Left ventricle myocardium superior (tissue), 1 donor: Measurements from ENCODE around the gene OR14J1. TPM values are rescaled to one million over a fixed set of nuclear protein-coding genes. Genes with fewer than 3 reads are reported as not detected.
"Not testable (repeated sequence)": the region's sequence is repeated elsewhere in the genome, so short reads cannot be mapped to it uniquely, and the experiment has no call there.

Source experiments
- ATAC-seq: fragments of 200-7000 bp; cut with Tn5 transposase; one replicate; pipeline ENCODE4 v1.9.1; 2020; ENCODE audit warnings: mild to moderate bottlenecking, moderate library complexity
- DNase-seq: peaks from one replicate; pipeline ENCODE4 v3.0.0-alpha.2; 2020
- intact Hi-C: fragments of 100-400 bp; cut with micrococcal nuclease; formaldehyde crosslinking; loops from one replicate; pipeline ENCODE4 v1.11.0; 2022
- long read RNA-seq: library from polyadenylated mRNA; unstranded; transcript quantifications from one replicate; pipeline ENCODE4 v2.0.0, GENCODE V29; 2021
- total RNA-seq: library from RNA; stranded (reverse); fragmentation: NEBNext Ultra II Directional; extraction: Animal tissue kit (Norgen Biotek cat#: 25700); gene quantifications from one replicate; pipeline ENCODE4 v1.2.1, GENCODE V29; 2021
- donor health status: DM: no; HTN: yes; CAD: no; lungs with severe emphysema.

The OR14J1 gene, protein sequence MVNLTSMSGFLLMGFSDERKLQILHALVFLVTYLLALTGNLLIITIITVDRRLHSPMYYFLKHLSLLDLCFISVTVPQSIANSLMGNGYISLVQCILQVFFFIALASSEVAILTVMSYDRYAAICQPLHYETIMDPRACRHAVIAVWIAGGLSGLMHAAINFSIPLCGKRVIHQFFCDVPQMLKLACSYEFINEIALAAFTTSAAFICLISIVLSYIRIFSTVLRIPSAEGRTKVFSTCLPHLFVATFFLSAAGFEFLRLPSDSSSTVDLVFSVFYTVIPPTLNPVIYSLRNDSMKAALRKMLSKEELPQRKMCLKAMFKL
- not detected for total RNA-seq
- long read RNA-seq, result 0 reads

DNA sequence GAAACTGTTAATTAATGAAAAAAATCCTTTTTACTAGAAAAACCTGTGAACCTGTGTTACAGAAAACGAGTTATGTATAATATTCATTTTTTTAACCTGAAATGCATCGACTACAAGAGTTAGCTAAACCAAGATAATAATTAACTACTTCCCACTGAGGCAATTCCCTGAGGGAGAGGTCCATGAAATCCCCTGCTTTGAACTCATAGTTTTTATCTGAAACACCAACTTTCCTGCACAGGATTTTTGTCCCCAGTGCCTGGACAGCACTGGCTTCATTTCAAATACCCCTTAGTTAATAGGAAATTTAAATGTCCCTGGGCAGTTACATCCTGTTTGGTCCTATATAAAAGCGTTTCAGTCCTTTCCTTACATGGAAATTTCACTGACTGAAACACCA, at the start of gene OR14J1:
TSS of gene OR14J1 (plus strand) at position 386 of the 400 bp plus-strand sequence. CDS start 4,989 bp downstream, outside the sequence.
- no peak for DNase-seq
- intact Hi-C loops, result no loop called here
- ATAC-seq, result no peak

DNA sequence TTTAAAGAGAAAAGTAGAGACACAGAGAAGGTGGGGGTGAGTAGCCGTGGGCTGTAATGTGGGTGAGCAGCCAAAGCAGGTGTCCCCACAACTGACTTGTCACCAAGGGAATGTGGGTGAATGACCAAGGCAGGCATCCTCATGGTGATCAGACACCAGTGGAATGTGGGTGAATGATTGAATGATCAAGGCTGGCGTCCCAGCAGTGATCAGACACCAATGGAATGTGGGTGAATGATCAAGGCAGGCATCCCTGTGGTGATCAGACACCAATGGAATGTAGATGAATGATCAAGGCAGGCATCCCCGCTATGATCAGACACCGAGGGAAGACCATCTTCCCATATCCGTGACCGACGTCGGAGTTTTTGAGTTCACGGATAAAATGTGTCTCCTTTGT, 49.8 kb upstream of the OR14J1 start:
- ATAC-seq (no peak), DNase-seq (no peak)
- intact Hi-C loops, result no loop called here

DNA sequence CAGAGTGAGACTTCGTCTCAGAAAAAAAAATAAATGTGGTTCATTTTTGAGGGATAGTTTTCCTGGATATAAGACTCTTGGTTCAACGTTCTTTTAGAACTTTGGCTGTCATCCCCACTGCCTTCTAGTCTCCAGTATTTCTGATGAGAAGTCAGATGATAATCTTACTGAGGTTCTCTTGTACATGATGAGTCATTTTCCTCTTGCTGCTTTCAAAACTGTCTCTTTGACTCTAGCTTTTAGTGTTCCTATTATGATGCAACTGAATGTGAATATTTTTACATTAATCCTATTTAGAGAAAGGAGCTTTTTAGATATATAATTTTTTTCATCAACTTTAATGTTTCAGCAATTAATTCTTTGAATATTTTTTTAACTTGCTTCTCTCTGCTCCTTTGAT, 46.0 kb upstream of the OR14J1 start:
- ATAC-seq, result no peak
- intact Hi-C loops, result no loop called here
- no peak for DNase-seq

DNA sequence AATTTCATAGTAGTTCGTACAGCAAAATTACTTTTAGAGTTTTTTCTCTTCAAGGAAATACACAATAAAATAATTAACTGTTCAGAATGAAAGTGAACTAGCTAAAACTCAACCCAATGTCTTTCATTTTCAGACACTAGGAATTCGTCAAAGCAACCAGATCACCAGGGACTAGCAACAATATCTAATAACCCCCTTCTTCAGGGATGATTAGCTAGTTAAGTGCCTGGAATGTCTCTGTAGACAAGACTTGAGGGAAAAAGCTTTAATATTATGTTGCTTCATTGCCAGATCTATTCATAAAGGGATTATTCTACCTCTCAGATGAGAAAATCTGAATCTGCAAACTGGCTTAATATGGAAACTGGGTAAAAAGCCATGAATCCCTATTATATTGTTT, 41.8 kb upstream of the OR14J1 start:
- intact Hi-C loops, result no loop called here
- DNase-seq, result no peak
- ATAC-seq, result no peak

DNA sequence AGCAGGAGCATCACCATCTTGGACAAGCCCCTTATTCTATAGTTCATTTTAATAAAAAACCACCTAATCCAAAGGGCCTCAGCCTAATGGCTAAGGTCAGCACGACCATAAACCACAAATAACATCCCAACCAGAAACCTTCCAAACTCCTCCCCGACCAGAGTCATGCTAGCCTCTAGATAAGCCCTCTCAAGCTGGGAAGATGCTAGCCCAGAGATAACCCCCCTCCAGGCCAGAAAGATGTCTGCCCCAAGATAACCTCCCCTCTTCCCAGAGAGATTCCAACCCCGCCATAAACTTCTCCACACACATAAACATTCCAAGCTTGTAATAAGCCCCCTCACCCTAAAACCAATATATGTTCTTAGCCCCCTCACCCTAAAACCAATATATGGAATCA, 38.5 kb upstream of the OR14J1 start:
- intact Hi-C loops, result no loop called here
- ATAC-seq, result no peak
- DNase-seq, result no peak

DNA sequence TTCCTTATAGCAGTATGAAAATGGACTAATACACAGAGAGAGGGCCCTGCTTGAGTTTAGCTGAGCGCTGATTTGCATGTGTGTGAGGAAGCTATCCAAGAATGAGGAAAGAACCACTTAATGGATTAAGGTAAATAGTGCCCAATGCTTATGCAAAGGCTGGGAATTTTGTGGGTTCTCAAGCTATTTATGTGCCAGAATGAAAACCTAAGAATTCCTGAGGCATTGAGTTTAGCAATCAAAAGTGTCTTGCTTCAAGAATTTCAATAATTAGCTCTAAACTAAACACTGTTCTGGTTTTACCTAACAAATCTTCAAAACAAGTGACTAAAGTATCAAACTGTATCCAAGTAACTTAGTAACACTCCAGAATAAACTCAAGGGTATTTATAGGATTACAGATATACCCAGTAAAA, 7.0 kb upstream of the OR14J1 start:
- no peak for ATAC-seq
- no peak for DNase-seq
- intact Hi-C loops, result no loop called here

DNA sequence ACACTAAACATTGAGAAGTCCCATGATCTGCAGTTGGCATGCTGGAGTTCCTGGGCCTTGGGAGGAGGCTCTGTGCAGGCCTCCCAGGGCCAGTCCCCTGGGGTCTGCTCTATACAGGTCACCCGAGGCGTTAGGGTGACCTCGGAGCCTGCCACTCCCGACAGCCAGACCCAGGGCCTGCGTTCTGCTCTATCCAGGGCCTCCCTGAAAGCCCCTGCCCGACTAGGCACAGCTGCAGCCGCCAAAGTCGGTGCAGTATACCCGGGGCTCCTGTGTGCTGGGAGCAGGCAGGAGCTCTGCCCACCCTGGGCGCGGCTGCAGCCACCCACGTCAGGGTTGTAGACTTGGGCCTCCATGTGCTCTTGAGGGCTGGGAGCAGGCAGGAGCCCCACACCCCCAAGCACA, 6.3 kb upstream of the OR14J1 start:
- intact Hi-C loops, result no loop called here
- DNase-seq (no peak), ATAC-seq (no peak)

DNA sequence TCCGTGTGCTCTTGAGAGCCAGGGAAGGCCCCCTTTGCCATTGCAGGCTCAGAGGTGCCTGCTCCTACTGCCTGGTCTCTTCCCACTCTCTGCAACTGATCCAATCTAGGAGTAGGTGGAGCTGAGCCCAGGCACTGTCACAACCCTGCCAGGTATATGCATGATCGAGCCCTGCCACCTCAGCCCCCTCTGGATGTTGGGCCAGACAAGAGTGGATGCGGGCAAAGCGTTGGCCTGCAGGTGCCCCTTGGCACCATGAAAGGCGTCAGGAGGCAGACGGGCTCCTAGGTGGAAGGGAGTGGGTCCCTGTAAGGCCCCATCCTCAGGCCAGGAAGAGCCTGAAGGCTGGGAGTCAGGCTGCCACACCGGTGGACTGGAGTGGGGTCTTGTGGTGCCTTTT, 5.9 kb upstream of the OR14J1 start:
- DNase-seq (no peak), ATAC-seq (no peak)
- intact Hi-C loops, result no loop called here

DNA sequence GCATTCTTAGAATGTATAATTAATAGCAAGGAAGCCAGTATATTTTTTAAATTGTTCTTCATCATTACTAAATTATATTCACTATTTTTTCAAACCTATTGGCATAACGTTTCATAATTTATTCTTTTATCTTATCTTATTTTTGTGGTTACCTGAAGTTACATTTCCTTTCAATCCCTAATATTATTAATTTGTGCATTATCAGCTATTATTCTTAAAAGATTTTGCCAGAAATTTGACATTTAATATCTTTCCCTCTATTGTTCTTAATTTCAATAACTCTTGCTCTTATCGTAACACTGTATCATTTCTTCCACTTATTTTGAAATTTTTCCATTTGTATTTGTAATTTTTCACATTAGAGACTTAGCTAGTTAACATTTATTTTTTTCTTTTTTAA, 18.4 kb downstream of the OR14J1 start:
- no peak for ATAC-seq
- intact Hi-C loops, result no loop called here
- DNase-seq, result no peak

DNA sequence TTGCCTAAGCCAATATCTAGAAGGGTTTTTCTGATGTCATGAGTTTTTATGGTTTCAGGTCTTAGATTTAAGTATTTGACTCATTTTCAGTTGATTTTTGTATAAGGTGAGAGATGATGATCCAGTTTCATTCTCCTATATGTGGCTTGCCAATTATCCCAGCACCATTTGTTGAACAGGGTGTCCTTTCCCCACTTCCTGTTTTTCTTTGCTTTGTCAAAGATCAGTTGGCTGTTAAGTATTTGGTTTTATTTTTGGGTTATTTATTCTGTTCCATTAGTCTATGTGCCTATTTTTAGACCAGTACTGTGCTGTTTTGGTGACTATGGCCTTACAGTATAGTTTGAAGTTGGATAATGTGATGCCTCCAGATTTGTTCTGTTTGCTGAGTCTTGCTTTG, 21.8 kb downstream of the OR14J1 start:
- intact Hi-C loops, DNase-seq, ATAC-seq: not testable (repeated sequence)

DNA sequence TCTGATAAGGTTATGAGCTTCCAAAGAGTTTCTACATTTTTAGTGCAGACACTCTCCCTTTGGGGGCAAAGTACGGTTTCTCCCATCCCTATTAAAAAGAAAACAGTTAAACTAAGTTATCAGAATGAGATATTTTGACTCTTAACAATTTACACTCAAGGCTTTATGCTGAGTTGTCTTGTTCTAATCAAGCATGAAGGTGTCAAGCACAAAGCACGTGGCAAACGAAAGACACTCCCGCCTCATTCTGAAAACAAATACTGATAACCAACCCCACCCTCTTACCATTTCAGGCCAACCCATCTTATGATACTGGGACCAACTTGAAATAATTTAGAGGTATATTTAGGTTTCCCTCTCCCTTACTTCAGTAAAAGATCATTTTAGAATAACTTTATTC, 24.3 kb downstream of the OR14J1 start:
- no peak for DNase-seq
- ATAC-seq, result no peak
- intact Hi-C loops, result no loop called here

DNA sequence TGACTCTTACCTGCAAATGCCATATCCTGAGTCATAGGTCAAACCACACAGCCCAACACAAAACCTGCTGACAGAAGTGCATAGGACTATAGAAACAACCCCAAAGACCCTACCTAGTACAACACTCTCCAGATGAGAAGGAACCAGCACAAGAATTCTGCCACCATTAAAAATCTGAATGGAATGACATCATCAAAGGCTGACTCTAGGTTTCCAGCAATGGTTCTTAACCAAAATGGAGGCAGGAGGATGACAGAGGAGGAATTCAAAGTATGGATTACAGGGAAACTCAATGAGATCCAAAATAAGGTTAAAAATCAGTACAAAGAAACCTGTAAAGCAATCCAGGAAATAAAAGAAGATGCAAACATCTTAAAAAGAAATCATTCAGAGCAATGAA, 31.2 kb downstream of the OR14J1 start:
- ATAC-seq (no peak), DNase-seq (no peak)
- intact Hi-C loops, result no loop called here

DNA sequence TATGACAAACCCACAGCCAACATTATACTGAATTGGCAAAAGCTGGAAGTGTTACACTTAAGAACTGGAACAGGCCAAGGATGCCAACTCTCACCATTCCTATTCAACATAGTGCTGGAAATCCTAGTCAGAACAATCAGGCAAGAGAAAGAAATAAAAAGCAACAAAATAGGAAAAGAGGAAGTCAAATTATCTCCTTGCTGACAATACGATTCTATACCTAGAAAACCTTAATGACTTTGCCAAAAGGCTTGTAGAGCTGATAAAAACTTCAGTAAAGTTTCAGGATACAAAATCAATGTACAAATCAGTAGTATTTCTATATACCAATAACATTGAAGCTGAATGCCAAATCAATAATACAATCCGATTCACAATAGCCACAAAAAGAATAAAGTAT, 34.8 kb downstream of the OR14J1 start:
- intact Hi-C loops, result no loop called here
- DNase-seq (no peak), ATAC-seq (no peak)

DNA sequence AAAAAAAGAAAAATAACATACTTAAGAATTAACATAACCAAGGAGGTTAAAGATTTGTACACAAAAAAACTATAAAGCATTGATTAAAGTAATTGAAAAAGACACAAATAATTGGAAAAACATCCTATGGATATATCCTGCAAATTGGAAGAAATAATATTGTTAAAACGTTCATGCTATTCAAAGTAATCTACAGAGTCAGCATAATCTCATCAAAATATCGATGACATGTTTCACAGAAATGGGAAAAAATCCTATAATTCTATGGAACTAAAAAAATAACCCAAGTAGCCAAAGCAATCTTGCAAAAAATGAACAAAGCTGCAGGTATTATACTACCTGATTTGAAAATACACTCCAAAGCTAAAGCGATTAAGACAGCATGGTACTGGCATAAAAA, 43.9 kb downstream of the OR14J1 start:
- intact Hi-C loops, result no loop called here
- ATAC-seq (no peak), DNase-seq (no peak)

DNA sequence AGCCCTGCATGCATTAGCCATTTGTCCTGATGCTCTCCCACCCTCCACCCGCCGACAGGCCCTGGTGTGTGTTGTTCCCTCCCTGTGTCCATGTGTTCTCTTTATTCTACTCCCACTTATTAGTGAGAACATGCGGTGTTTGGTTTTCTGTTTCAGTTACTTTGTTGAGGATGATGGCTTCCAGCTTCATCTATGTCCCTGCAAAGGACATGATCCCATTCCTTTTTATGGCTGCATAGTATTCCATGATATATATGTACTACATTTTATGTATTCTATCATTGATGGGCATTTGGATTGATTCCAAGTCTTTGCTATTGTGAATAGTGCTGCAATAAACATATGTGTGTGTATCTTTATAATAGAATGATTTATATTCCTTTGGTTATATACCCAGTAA, 47.8 kb downstream of the OR14J1 start:
- intact Hi-C loops, DNase-seq, ATAC-seq: not testable (repeated sequence)

DNA sequence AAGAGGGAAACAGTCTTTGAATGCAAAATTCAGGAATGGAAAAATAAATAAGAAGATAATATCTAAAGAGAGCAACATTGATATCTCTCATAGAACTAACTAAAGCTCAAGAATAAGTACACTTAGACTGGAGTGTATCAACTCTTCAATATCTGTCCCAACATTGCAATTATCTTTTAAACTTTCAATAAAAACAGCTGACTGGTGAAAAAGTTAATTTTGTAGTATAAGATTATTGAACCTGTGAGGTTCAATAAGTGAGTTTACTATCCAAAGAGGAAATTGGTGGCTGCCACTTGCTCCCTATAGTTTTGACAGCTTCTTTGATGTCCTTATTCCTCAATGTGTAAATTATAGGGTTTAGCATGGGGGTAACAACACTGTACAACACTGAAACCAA, 53.5 kb downstream of the OR14J1 start:
- DNase-seq (no peak), ATAC-seq (no peak)
- intact Hi-C loops, result no loop called here

DNA sequence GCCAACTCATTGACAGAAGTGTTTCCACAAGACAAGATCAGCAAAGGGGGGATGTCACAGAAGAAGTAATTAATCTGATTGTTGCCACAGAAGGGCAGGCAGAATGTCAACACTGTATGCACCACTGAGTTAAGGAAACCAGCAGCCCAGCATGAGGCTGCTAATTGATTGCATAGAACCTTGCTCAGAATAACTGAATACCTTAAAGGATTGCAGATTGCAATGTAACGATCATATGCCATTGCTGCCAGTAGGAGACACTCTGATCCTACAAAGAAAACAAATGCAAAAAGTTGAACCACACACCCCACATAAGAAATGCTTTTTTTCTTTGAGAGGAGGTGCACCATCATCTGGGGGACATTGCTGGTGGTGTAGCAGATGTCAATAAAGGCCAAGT, 54.1 kb downstream of the OR14J1 start:
- intact Hi-C loops, result no loop called here
- no peak for ATAC-seq
- no peak for DNase-seq

Other genes with a start within 250 kb of the OR14J1 start
- gene OR2B3, start 214.4 kb upstream of the OR14J1 start, total RNA-seq, result not detected
- not detected for gene OR2J1, start 202.2 kb upstream of the OR14J1 start, total RNA-seq
- not detected for gene OR2J3, start 193.6 kb upstream of the OR14J1 start, total RNA-seq
- not detected for gene OR2J2, start 130.8 kb upstream of the OR14J1 start, total RNA-seq
- not detected for gene OR5V1, start 67.2 kb downstream of the OR14J1 start, total RNA-seq
- not detected for gene OR12D3, start 73.6 kb downstream of the OR14J1 start, total RNA-seq
- not detected for gene OR12D2, start 93.9 kb downstream of the OR14J1 start, total RNA-seq
- not detected for gene OR12D1, start 113.2 kb downstream of the OR14J1 start, total RNA-seq
- not detected for gene OR10C1, start 137.6 kb downstream of the OR14J1 start, total RNA-seq
- gene OR11A1, start 155.4 kb downstream of the OR14J1 start, total RNA-seq, result not detected
- not detected for gene OR2H1, start 155.5 kb downstream of the OR14J1 start, total RNA-seq
- 0.40 TPM for gene MAS1L, start 186.3 kb downstream of the OR14J1 start, total RNA-seq